Measurements from ENCODE around the gene LTBP4. TPM values are rescaled to one million over a fixed set of nuclear protein-coding genes. Genes with fewer than 3 reads are reported as not detected.

LTBP4 gene
- total and polyA plus RNA-seq, 7 donors, result 31.9 to 206 (median 118) TPM

DNA sequence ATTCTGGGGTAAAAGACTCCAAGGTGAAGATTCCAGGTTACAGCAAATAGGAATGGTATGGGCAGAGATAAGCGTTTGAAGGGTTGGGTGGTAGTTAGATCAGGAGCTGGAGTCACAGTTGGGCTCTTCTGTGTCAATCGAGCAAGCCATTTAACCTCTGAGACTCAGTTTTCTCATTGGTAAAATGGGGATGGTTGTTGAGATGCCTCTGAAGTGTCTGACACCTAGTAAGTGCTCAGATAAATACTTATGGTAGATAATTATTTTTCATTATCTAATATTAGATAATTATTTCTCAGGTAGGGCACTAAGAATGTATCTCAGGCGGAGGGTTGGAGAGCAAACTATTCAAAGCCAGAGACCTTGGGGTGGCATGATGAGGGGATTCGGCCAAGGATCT is 7.8 kb downstream of the LTBP4 start:
- peak overlapping the region in 2 of 4 donors; percentile 33 to 87 for H3K27ac ChIP-seq
- no peak for TF ChIP-seq CTCF (IDR thresholded peaks at IDR 0.05)
- no peak for TF ChIP-seq POLR2A (IDR thresholded peaks at IDR 0.05)
- no peak for TF ChIP-seq POLR2AphosphoS5 (IDR thresholded peaks at IDR 0.05)
- no peak for TF ChIP-seq EP300 (IDR thresholded peaks at IDR 0.05)
- peaks cover 10 to 27% (median 22%) of the 10 kb centered on the region in 3 donors for H3K27me3 ChIP-seq
- H3K9me3 ChIP-seq, result no peaks in the 10 kb centered on the region
- H3K4me3 ChIP-seq, result no peak overlapping the region
- H3K4me1 ChIP-seq, result peaks cover 0 to 51% (median 41%) of the 10 kb centered on the region in 4 donors
- no peaks in the 10 kb centered on the region for H3K36me3 ChIP-seq
- WGBS, 2 donors, result 68 to 77% methylated on average over 4 of the region's 4 CpGs
- no peak for DNase-seq
- intact Hi-C loops (cut with DNase I), result no loop called here

GRCh38 chr19:40609561-40610395 is 8.6 kb downstream of the LTBP4 start:
- no peaks in the 10 kb centered on the region for H3K9me3 ChIP-seq
- TF ChIP-seq POLR2AphosphoS5 (IDR thresholded peaks at IDR 0.05) (peak in 3 of 4 donors; percentile 29 to 41 (median 30)), CTCF (IDR thresholded peaks at IDR 0.05) (no peak), POLR2A (IDR thresholded peaks at IDR 0.05) (peak in 1 of 2 donors; percentile 39)
- peak overlapping the region; percentile 28 to 46 (median 34) for H3K4me3 ChIP-seq
- intact Hi-C loops (cut with DNase I), result loop anchor here (2.0 kb wide), 1 partner anchor 25 kb away; no protein-coding TSS in a partner anchor
- H3K27ac ChIP-seq, result peak overlapping the region; percentile 50 to 87 (median 66)
- peaks cover 0 to 51% (median 41%) of the 10 kb centered on the region in 4 donors for H3K4me1 ChIP-seq
- DNase-seq, result peak; percentile 96
- peaks cover 10 to 35% (median 31%) of the 10 kb centered on the region in 3 donors for H3K27me3 ChIP-seq
- no peaks in the 10 kb centered on the region for H3K36me3 ChIP-seq
- 5 to 13% methylated on average over 50 of the region's 50 CpGs for WGBS, 2 donors

GRCh38 chr19:40610396-40611064 is 9.4 kb downstream of the LTBP4 start:
- TF ChIP-seq POLR2A (IDR thresholded peaks at IDR 0.05) (no peak), CTCF (IDR thresholded peaks at IDR 0.05) (no peak), POLR2AphosphoS5 (IDR thresholded peaks at IDR 0.05) (peak in 1 of 4 donors; percentile 39), EP300 (IDR thresholded peaks at IDR 0.05) (no peak)
- H3K27me3 ChIP-seq, result peaks cover 10 to 40% (median 32%) of the 10 kb centered on the region in 3 donors
- H3K27ac ChIP-seq, result peak overlapping the region; percentile 50 to 87 (median 66)
- peaks cover 0 to 51% (median 38%) of the 10 kb centered on the region in 4 donors for H3K4me1 ChIP-seq
- no peaks in the 10 kb centered on the region for H3K9me3 ChIP-seq
- DNase-seq, result peak; percentile 83
- peak overlapping the region in 3 of 4 donors; percentile 17 to 46 (median 36) for H3K4me3 ChIP-seq
- no peaks in the 10 kb centered on the region for H3K36me3 ChIP-seq
- 12 to 25% methylated on average over 29 of the region's 29 CpGs for whole genome bisulfite sequencing, 2 donors
- intact Hi-C loops (cut with DNase I), result loop anchor here (2.0 kb wide), 1 partner anchor 24 kb away; no protein-coding TSS in a partner anchor

DNA sequence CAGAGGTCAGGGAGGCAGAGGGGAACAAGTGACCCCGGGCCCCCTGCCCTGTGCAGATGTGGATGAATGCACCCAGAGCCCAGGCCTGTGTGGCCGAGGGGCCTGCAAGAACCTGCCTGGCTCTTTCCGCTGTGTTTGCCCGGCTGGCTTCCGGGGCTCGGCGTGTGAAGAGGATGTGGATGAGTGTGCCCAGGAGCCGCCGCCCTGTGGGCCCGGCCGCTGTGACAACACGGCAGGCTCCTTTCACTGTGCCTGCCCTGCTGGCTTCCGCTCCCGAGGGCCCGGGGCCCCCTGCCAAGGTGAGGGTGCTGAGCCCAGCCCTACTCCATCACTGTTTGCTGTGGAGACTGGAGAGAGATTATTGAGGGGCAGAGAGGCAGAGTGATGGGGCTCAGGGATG is 9.9 kb downstream of the LTBP4 start:
- Histone ChIP-seq H3K36me3 (no peaks in the 10 kb centered on the region), H3K27me3 (peaks cover 10 to 46% (median 32%) of the 10 kb centered on the region in 3 donors), H3K4me3 (no peak overlapping the region), H3K9me3 (no peaks in the 10 kb centered on the region), H3K27ac (peak overlapping the region in 2 of 4 donors; percentile 78 to 87), H3K4me1 (peaks cover 0 to 45% (median 33%) of the 10 kb centered on the region in 4 donors)
- TF ChIP-seq CTCF (IDR thresholded peaks at IDR 0.05), result no peak
- no peak for TF ChIP-seq POLR2A (IDR thresholded peaks at IDR 0.05)
- no peak for TF ChIP-seq EP300 (IDR thresholded peaks at IDR 0.05)
- TF ChIP-seq POLR2AphosphoS5 (IDR thresholded peaks at IDR 0.05), result no peak
- intact Hi-C loops (cut with DNase I), result loop anchor here (2.0 kb wide), 1 partner anchor 24 kb away; no protein-coding TSS in a partner anchor
- DNase-seq, result no peak
- 13 to 75% methylated on average over 15 of the region's 15 CpGs for WGBS, 2 donors

Measured in sigmoid colon (tissue), 7 donors.